HS-27A (cell line): Measurements from ENCODE around the gene TLX3.

ENCODE experiments used
- DNase-seq: peaks from one replicate; pipeline ENCODE4 v3.0.0-alpha.2; 2012; ENCODE audit warnings: low read depth, missing footprints

Gene TLX3

GRCh38 chr5:171306166-171306565, 2.9 kb upstream of the TLX3 start:
- no peak for DNase-seq

- DNase-seq, result no peak
Observed at GRCh38 chr5:171306781-171307591, 2.1 kb upstream of the TLX3 start.

- DNase-seq, result no peak
Observed at GRCh38 chr5:171307789-171308452, 1.1 kb upstream of the TLX3 start.

- no peak for DNase-seq
Observed at GRCh38 chr5:171309276-171310211, 496 bp downstream of the TLX3 start.

GRCh38 chr5:171310212-171310818, 1.3 kb downstream of the TLX3 start:
- no peak for DNase-seq

- no peak for DNase-seq
Observed at GRCh38 chr5:171310819-171311321, 1.8 kb downstream of the TLX3 start.

GRCh38 chr5:171311322-171312077, 2.5 kb downstream of the TLX3 start:
- no peak for DNase-seq

GRCh38 chr5:171312129-171312974, 3.3 kb downstream of the TLX3 start:
- DNase-seq, result no peak

- no peak for DNase-seq
Observed at GRCh38 chr5:171313481-171314206, 4.6 kb downstream of the TLX3 start.

- no peak for DNase-seq
Observed at GRCh38 chr5:171314728-171315385, 5.8 kb downstream of the TLX3 start.

- DNase-seq, result no peak
Observed at GRCh38 chr5:171315386-171315891, 6.4 kb downstream of the TLX3 start.

- no peak for DNase-seq
Observed at GRCh38 chr5:171315925-171316257, 6.8 kb downstream of the TLX3 start.

- DNase-seq, result no peak
Observed at GRCh38 chr5:171316258-171317121, 7.4 kb downstream of the TLX3 start.

- DNase-seq, result no peak
Observed at GRCh38 chr5:171317230-171317629, 8.2 kb downstream of the TLX3 start.

GRCh38 chr5:171318026-171318425, 9.0 kb downstream of the TLX3 start:
- no peak for DNase-seq

- no peak for DNase-seq
Observed at GRCh38 chr5:171321447-171321846, 12.4 kb downstream of the TLX3 start.

GRCh38 chr5:171322527-171322926, 13.5 kb downstream of the TLX3 start:
- DNase-seq, result no peak

GRCh38 chr5:171323007-171323406, 14.0 kb downstream of the TLX3 start:
- no peak for DNase-seq
